Fibroblast of pulmonary artery (primary cell): ENCODE data around the gene SHCBP1L.

Experiments
- DNase-seq: peaks from one replicate; pipeline ENCODE4 v3.0.0-alpha.2; 2010; ENCODE audit warnings: low read depth
- H3K4me3 ChIP-seq: replicated peaks from 2 replicates; pipeline ENCODE4 v1.5.1; 2011; ENCODE audit warnings: low read depth, mild to moderate bottlenecking, control low read depth, low read length, moderate library complexity
- TF ChIP-seq, protein P1 (sequence below): IDR thresholded peaks from 2 replicates; pipeline ENCODE4 v1.5.1; 2011; ENCODE audit warnings: mild to moderate bottlenecking, control low read depth, low read length, inconsistent platforms; ENCODE audit errors: missing control alignments

SHCBP1L gene

DNA sequence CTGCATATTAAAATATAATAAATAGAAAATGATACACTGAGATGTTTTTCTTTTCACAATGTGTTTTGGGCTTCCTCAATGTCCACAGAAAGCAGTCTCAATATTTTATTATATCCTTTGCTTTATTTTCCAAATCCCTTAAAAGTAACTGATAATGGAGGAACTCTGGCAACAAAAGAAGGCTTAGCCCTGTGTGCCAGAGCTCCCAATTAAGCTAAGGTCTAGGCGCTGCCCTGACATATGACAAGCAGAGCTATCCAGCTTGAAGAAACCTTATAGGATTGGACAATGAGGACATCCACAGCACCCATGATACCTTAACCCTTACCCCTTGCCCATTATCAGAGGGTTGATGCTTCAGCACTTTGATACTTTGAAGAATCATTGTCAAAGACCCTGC is 12.9 kb upstream of the SHCBP1L start:
- DNase-seq, result no peak
- H3K4me3 ChIP-seq, result no peak overlapping the region
- TF ChIP-seq, protein P1, sequence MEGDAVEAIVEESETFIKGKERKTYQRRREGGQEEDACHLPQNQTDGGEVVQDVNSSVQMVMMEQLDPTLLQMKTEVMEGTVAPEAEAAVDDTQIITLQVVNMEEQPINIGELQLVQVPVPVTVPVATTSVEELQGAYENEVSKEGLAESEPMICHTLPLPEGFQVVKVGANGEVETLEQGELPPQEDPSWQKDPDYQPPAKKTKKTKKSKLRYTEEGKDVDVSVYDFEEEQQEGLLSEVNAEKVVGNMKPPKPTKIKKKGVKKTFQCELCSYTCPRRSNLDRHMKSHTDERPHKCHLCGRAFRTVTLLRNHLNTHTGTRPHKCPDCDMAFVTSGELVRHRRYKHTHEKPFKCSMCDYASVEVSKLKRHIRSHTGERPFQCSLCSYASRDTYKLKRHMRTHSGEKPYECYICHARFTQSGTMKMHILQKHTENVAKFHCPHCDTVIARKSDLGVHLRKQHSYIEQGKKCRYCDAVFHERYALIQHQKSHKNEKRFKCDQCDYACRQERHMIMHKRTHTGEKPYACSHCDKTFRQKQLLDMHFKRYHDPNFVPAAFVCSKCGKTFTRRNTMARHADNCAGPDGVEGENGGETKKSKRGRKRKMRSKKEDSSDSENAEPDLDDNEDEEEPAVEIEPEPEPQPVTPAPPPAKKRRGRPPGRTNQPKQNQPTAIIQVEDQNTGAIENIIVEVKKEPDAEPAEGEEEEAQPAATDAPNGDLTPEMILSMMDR, result no peak

DNA sequence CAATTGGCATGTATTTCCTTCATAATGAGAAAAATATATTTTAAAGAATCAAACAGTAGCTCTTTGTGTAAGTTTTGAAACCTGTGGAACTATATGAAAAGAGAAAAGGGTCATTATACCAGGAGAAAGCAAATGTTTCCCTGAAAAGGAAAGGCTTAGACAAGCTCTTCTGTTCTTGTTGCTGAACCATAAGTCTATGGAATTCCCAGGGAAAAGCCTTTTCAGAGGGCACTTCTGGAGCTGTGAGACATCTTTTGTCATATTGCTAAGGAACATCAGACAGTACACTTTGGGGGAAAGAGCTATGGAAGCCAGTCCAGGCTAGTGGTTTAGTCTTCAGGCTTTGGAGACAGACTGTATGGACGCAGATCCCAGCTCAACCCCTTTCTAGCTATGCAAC is 12.1 kb upstream of the SHCBP1L start:
- no peak for DNase-seq
- no peak overlapping the region for H3K4me3 ChIP-seq
- TF ChIP-seq, protein P1, result no peak

DNA sequence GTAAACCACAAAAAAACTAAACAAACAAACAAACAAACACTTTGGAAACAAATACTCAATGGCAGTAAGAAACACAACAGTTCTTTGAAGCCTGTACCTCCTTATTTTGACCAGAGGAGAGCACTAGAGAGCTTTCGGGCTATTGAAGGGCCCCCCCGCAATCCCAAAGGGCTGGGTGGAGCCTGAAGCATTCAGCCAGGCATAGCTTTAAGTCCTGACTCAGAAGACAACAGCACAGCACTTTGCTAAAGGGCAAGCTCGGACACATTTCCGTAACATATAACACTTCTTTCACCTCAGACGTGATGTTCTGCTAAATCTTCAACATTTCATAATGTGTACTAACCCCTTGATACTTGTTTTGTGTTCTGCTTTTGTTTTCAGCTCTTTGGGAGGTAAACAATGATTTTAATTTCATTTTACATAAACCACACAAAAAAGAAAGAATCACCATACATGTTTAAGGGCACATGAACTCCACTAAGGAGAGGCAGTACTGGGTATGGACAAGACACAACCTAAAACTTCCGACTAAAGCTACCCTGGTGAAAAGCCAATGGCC is 9.7 kb upstream of the SHCBP1L start:
- TF ChIP-seq, protein P1, result peak; percentile 94
- DNase-seq, result peak; percentile 92
- H3K4me3 ChIP-seq, result peak overlapping the region; percentile 0

DNA sequence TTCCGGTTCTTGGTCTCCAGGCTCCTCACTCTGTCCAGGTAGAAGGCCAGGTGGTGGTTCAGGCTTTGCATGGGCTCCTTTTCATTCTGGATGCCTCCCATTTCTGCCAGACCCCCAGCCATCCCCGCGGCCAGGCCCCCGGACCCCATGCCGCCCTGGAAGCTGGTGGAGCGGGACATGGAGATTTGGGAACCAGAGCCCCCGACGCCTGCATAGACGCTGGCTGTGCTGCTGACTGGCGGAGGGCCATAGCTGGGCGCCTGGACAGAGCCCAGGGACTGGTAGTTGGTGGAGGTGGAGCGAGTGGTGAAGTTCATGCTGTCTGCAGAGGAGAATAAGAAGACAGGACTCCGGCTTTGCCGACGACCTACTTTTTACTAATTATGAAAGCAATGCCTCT is 7.1 kb upstream of the SHCBP1L start:
- TF ChIP-seq, protein P1, result no peak
- DNase-seq, result no peak
- no peak overlapping the region for H3K4me3 ChIP-seq

DNA sequence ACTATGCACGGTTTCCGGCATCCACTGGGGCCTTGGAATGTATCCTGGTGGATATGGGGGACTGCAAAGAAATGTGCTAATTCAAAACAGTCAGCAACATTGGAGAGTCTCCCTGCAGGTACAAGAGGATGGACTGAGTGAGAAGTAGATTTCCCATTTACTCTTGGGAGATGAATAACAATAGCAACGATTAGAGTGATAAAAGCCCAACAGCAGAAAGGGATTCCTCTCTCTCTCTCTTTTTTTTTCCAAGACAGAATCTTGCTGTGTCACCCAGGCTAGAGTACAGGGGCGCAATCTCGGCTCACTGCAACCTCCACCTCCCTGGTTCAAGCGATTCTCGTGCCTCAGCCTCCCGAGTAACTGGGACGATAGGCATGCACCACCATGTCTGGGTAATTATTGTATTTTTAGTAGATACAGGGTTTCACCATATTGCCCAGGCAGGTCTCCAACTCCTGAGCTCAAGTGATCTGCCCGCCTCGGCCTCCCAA is 5.0 kb upstream of the SHCBP1L start:
- DNase-seq, result no peak
- H3K4me3 ChIP-seq, result no peak overlapping the region
- TF ChIP-seq, protein P1, result no peak

DNA sequence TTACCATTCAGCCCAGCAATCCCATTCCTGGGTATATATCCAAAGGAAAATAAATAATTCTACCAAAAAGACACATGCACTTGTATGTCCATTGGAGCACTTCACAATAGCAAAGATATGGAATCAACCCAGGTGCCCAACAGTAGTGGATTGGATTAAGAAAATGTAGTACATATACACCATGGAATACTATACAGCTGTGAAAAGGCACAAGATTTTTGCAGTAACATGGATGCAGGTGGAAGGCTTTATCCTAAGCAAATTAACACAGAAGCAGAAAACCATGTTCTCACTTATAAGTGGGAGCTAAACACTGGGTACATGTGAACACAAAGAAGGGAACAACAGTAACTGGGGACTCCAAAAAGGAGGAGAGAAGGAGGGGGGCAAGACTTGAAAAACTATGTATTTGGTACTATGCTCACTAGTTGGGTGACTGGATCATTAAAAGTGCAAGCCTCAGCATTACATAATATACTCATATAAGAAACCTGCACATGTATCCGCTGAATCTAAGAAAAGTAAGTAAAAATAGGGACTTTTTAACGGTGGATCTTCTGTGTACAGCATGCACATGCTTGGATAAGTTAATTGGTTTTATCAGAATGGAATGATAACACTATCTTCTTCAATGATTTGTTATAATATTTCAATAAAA is 3.9 kb upstream of the SHCBP1L start:
- DNase-seq, result no peak
- H3K4me3 ChIP-seq, result no peak overlapping the region

More for the DNA sequence above, 3.9 kb upstream of the SHCBP1L start:
- TF ChIP-seq, protein P1, result no peak
